Measurements from ENCODE around the gene CACYBP.

GRCh38 chr1:174960362-174960761 lies 39.4 kb upstream of the CACYBP start:
- TF ChIP-seq CTCF (optimal IDR thresholded peaks at IDR 0.05 in 1 of 3, IDR thresholded peaks at IDR 0.05 in 1 of 3, conservative IDR thresholded peaks at IDR 0.05 in 1 of 3; ENCODE audit: extremely low read depth in 1 of 3, insufficient read depth in 2 of 3, low read length in 3 of 3) (no peak), EZH2 (IDR thresholded peaks at IDR 0.05; ENCODE audit: low read length) (no peak)
